K562 (cell line): ENCODE measurements around the gene NUP43. TPM values are rescaled to one million over a fixed set of nuclear protein-coding genes. Genes with fewer than 3 reads are reported as not detected.

ENCODE experiments used
- ATAC-seq: fragments of 200-7000 bp; cut with Tn5 transposase; 3 replicates; pipeline ENCODE4 v1.9.1; 2020; ENCODE audit warnings: moderate library complexity
- BruUV-seq: library from RNA; stranded (reverse); fragments of 400-500 nt; replicated peaks from 2 replicates; lab custom pipeline; 2021; lab: Mats Ljungman, UMichigan
- CTCF ChIA-PET: fragments of 300-600 bp; formaldehyde crosslinking; extraction: SDS; loops from one replicate; lab custom pipeline; 2021; ENCODE audit warnings: low intra/inter-chr PET ratio; lab: Yijun Ruan, JAX
- POLR2A ChIA-PET: fragments of 300-600, 350-650 bp; sonication (Branson Sonifier 250); formaldehyde crosslinking; extraction: SDS; loops from one replicate; lab custom pipeline; 2021; ENCODE audit warnings: antibody characterized with exemption, inconsistent platforms; lab: Yijun Ruan, JAX
- DNase-seq, 4 experiments: peaks; one replicate each; pipeline versions ENCODE4 v3.0.0 to v3.0.0-alpha.2; 2011 to 2018; ENCODE audit warnings: low spot score in 3 of 4, mixed read lengths in 3 of 4; ENCODE audit errors: extremely low read depth in 1 of 4
- FAIRE-seq: peaks from 2 replicates; lab custom pipeline; 2011; peaks lifted over from hg19 to GRCh38; lab: Jason Lieb, UNC
- H2AFZ ChIP-seq: 2 replicates; pipeline ENCODE4 v1.6.0; 2011; ENCODE audit warnings: low read depth, low read length, control low read depth, inconsistent platforms
- H3K27ac ChIP-seq: fragments of 200-600 bp; 3 replicates; pipeline ENCODE4 v1.8.0; 2011; ENCODE audit warnings: low read depth, mild to moderate bottlenecking, control low read depth, inconsistent platforms, low read length, moderate library complexity, mixed read lengths; ENCODE audit errors: extremely low read depth
- H3K27me3 ChIP-seq, 2 experiments: fragments of 300-600 bp in 1 of 2; 2 replicates in 1 of 2; 3 replicates in 1 of 2; pipeline versions ENCODE4 v1.6.0 to v1.8.0; 2011; ENCODE audit warnings: inconsistent platforms in 2 of 2, low read length in 2 of 2, mild to moderate bottlenecking in 1 of 2, mixed read lengths in 1 of 2, moderate library complexity in 1 of 2; ENCODE audit not compliant: control insufficient read depth in 2 of 2, insufficient read depth in 2 of 2
- H3K36me3 ChIP-seq: fragments of 300-600 bp; 3 replicates; pipeline ENCODE4 v1.8.0; 2011; ENCODE audit warnings: mild to moderate bottlenecking, low read length, inconsistent platforms; ENCODE audit not compliant: control insufficient read depth, insufficient read depth
- H3K4me1 ChIP-seq, 2 experiments: fragments of 200-600 bp in 1 of 2; replicated peaks in 1 of 2; 2 replicates in 1 of 2; 3 replicates in 1 of 2; pipeline versions ENCODE4 v1.5.1 to v1.8.0; 2011; ENCODE audit warnings: inconsistent platforms in 2 of 2, low read length in 2 of 2, mild to moderate bottlenecking in 1 of 2, mixed read lengths in 1 of 2, moderate library complexity in 1 of 2; ENCODE audit not compliant: control insufficient read depth in 2 of 2, insufficient read depth in 2 of 2
- H3K4me2 ChIP-seq: 2 replicates; pipeline ENCODE4 v1.6.1; 2011; ENCODE audit warnings: low read length, control low read depth, inconsistent platforms, mixed read lengths; ENCODE audit not compliant: insufficient read depth
- H3K4me3 ChIP-seq: fragments of 200-600 bp; sonication (generic), shearing (Covaris generic); 2 replicates; pipeline ENCODE4 v1.5.1; 2016; ENCODE audit warnings: control low read depth, inconsistent platforms
- H3K79me2 ChIP-seq: fragments of 200-600 bp; 3 replicates; pipeline ENCODE4 v1.8.0; 2011; ENCODE audit warnings: low read length, inconsistent platforms; ENCODE audit not compliant: control insufficient read depth, insufficient read depth
- H3K9ac ChIP-seq, 2 experiments: 2 replicates each; pipeline versions ENCODE4 v1.6.0 to v1.6.1; 2011; ENCODE audit warnings: low read depth in 2 of 2, low read length in 2 of 2, control low read depth in 1 of 2, inconsistent platforms in 1 of 2, mild to moderate bottlenecking in 1 of 2, mixed read lengths in 1 of 2; ENCODE audit not compliant: insufficient read depth in 1 of 2
- H3K9me1 ChIP-seq: one replicate; pipeline ENCODE4 v1.6.0; 2011; ENCODE audit warnings: inconsistent platforms, mild to moderate bottlenecking, low read length, moderate library complexity; ENCODE audit not compliant: control insufficient read depth, insufficient read depth
- H3K9me3 ChIP-seq: replicated peaks from 2 replicates; pipeline ENCODE4 v1.5.1; 2011; ENCODE audit warnings: low read depth, low read length, inconsistent platforms; ENCODE audit not compliant: control insufficient read depth, insufficient read depth
- H4K20me1 ChIP-seq: replicated peaks from 2 replicates; pipeline ENCODE4 v1.6.1; 2011; ENCODE audit warnings: low read length, inconsistent platforms, mixed read lengths; ENCODE audit not compliant: control insufficient read depth, insufficient read depth
- CHCHD3 ChIP-seq: fragments of 250-450 bp; sonication (Bioruptor Pico); IDR thresholded peaks from 2 replicates; pipeline ENCODE4 v2.1.2; 2022; ENCODE audit warnings: mild to moderate bottlenecking
- GABPB1 ChIP-seq: sonication (generic); formaldehyde crosslinking; IDR thresholded peaks from 2 replicates; pipeline ENCODE4 v1.8.0; 2022; ENCODE audit warnings: mild to moderate bottlenecking, missing genetic modification reagents
- MXI1 ChIP-seq: IDR thresholded peaks from 2 replicates; pipeline ENCODE4 v1.6.1; 2011; ENCODE audit warnings: low read depth, mild to moderate bottlenecking, improper control_type of control experiment, low read length
- NKRF ChIP-seq: fragments of 450-650 bp; IDR thresholded peaks from 2 replicates; pipeline ENCODE4 v1.6.1; 2016; ENCODE audit warnings: borderline replicate concordance
- NRF1 ChIP-seq, 2 experiments: fragments of 450-650 bp; IDR thresholded peaks in 1 of 2; conservative IDR thresholded peaks in 1 of 2; 2 replicates each; pipeline ENCODE4 v1.6.1; 2014; ENCODE audit warnings: mild to moderate bottlenecking in 2 of 2
- NUFIP1 ChIP-seq: fragments of 450-650 bp; IDR thresholded peaks from 2 replicates; pipeline ENCODE4 v1.6.1; 2018; ENCODE audit not compliant: partially characterized antibody
- SETDB1 ChIP-seq: IDR thresholded peaks from one replicate; pipeline ENCODE4 v1.6.1; 2012; ENCODE audit warnings: low read length, control low read depth, inconsistent platforms
- TOE1 ChIP-seq, 2 experiments: fragments of 450-650 bp in 1 of 2; sonication (generic) in 1 of 2; formaldehyde crosslinking in 1 of 2; IDR thresholded peaks; 2 replicates each; pipeline versions ENCODE4 v1.7.1 to v1.8.0; 2016 to 2022; ENCODE audit warnings: borderline replicate concordance in 2 of 2, mild to moderate bottlenecking in 2 of 2, antibody characterized with exemption in 1 of 2, inconsistent platforms in 1 of 2, low read depth in 1 of 2, missing genetic modification reagents in 1 of 2, moderate library complexity in 1 of 2
- U2AF1 ChIP-seq: fragments of 200-400 bp; formaldehyde crosslinking; optimal IDR thresholded peaks from 2 replicates; pipeline ENCODE3; 2017; ENCODE audit warnings: mild to moderate bottlenecking, low read depth, low read length, moderate library complexity
- YY1 ChIP-seq, 3 experiments: IDR thresholded peaks; 2 replicates each; pipeline ENCODE4 v1.6.1; 2011; ENCODE audit warnings: low read length in 2 of 3, mild to moderate bottlenecking in 2 of 3, moderate library complexity in 2 of 3, borderline replicate concordance in 1 of 3, control low read depth in 1 of 3, low read depth in 1 of 3; ENCODE audit not compliant: insufficient read depth in 3 of 3, insufficient replicate concordance in 2 of 3, control insufficient read depth in 1 of 3, insufficient read length in 1 of 3; ENCODE audit errors: extremely low read depth in 1 of 3
- ZBTB1 ChIP-seq: sonication (generic); formaldehyde crosslinking; IDR thresholded peaks from 2 replicates; pipeline ENCODE4 v1.8.1; 2023; ENCODE audit warnings: missing genetic modification reagents, low read depth, mild to moderate bottlenecking, borderline replicate concordance
- ZBTB34 ChIP-seq: fragments of 250-450 bp; sonication (Bioruptor Pico); IDR thresholded peaks from 2 replicates; pipeline ENCODE4 v1.8.0; 2021; ENCODE audit warnings: mild to moderate bottlenecking, moderate library complexity
- ZFX ChIP-seq: sonication (generic); formaldehyde crosslinking; IDR thresholded peaks from 2 replicates; pipeline ENCODE4 v1.8.0; 2022; ENCODE audit warnings: mild to moderate bottlenecking, missing genetic modification reagents, moderate library complexity
- ZNF408 ChIP-seq: fragments of 250-450 bp; sonication (Bioruptor Pico); IDR thresholded peaks from 2 replicates; pipeline ENCODE4 v1.4.0; 2020; ENCODE audit warnings: low read depth, mild to moderate bottlenecking, moderate library complexity
- WGBS: fragments of 100-300 bp; shearing (Covaris generic); methylation state at CpG from one replicate; pipeline ENCODE4 v1.1.6; 2016; ENCODE audit warnings: low coverage, mixed read lengths; ENCODE audit not compliant: insufficient coverage; ENCODE audit errors: missing lambda C conversion rate; 5-methylcytosine and 5-hydroxymethylcytosine counted together
- in situ Hi-C: fragments of 300-500 bp; cut with MboI; formaldehyde crosslinking; loops from 4 replicates; pipeline ENCODE4 v1.15.0; 2018; ENCODE audit warnings: inconsistent platforms, mixed read lengths
- intact Hi-C: fragments of 100-400 bp; cut with micrococcal nuclease; formaldehyde crosslinking; loops from 2 replicates; pipeline ENCODE4 v1.14.2; 2022
- polyA plus RNA-seq, 8 experiments: library from polyadenylated mRNA; depleted of rRNA in 4 of 8; stranded (reverse) in 5 of 8; unstranded in 3 of 8; fragments of >200 nt; fragmentation: Nextera tagmentation in 2 of 8; fragmentation: Illumina TruSeq in 1 of 8; extraction: Ambion mirVana in 2 of 8; extraction: Trizol in 1 of 8; gene quantifications; 2 replicates each; pipeline versions ENCODE4 v1.2.1 to v1.2.3, GENCODE V29; 2011 to 2014; ENCODE audit warnings: inconsistent platforms in 1 of 8, missing spikeins in 1 of 8
- total RNA-seq, 7 experiments: library from RNA; depleted of rRNA in 6 of 7; stranded (reverse); fragments of >200 nt in 6 of 7; fragmentation: Illumina TruSeq in 2 of 7; extraction: Trizol in 2 of 7; gene quantifications; 2 replicates each; pipeline versions ENCODE4 v1.2.1 to v1.2.3, GENCODE V29; 2011 to 2021; ENCODE audit warnings: low replicate concordance in 1 of 7

Gene NUP43
- total and polyA plus RNA-seq, 9 of the 15 experiments (the other 6 are each of a cell fraction or from before 2014, with no cell fraction given) = 28.9 to 136 (median 67.4) TPM

DNA sequence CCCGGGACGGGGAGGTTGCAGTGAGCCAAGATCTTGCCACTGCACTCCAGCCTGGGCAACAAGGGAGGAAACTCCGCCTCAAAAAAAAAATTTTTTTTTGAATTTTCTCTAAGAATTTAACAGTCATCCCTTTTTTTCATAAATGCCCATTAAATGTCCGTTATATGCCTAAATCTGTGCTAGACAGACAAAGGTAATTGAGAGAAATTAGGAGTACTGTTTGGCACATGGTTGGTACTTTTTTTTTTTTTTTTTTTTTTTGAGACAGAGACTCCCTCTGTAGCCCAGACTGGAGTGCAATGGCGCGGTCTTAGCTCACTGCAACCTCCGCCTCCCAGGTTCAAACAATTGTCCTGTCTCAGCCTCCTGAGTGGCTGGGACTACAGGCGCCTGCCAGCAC is 4.9 kb upstream of the NUP43 start (continued):
- peak in 1 of 3 experiments; percentile 45 for TF ChIP-seq YY1 (IDR thresholded peaks at IDR 0.05; ENCODE audit: borderline replicate concordance in 1 of 3, control insufficient read depth in 1 of 3, extremely low read depth in 1 of 3, insufficient read depth in 3 of 3, insufficient read length in 1 of 3, insufficient replicate concordance in 2 of 3, low read depth in 1 of 3, low read length in 2 of 3)
- no peak for TF ChIP-seq SETDB1
- TF ChIP-seq NUFIP1 = no peak
- peak; percentile 13; the same call in 1 of the 2 replicates for TF ChIP-seq TOE1 (IDR thresholded peaks at IDR 0.05; ENCODE audit: borderline replicate concordance)
- no peak for TF ChIP-seq TOE1 (CRISPR knock-in tag; IDR thresholded peaks at IDR 0.05; ENCODE audit: borderline replicate concordance, low read depth)
- no peak for TF ChIP-seq CHCHD3 (CRISPR knock-in tag)

DNA sequence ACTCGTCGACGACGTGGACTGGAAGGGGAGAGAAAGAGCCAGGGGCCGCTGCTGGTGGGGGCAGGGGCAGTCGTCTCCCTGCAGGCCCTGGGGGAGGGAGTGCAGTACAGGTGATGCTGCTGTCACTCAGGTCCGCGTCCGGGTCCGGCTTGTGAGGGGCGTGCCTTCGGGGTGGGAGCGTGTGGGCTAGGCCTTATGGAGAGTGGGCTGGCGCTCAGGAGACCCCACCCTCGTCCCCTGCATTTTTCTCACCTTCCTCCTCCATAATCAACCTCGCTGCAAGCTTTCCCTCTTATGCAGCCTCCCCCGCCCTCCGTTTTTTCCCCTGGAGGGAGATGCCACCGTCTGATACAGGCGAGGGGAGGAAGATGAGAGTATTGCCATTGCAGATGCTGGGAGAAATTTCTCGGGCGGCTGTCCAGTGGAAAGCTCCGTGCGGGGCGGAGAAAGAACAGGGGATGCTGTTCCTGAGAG is 3.8 kb upstream of the NUP43 start:
- no peaks in the 10 kb centered on the region for H3K27me3 ChIP-seq
- CTCF ChIA-PET = interaction anchor here (1.1 kb wide), 1 partner anchor 27 kb away, joined by 4 read pairs; no protein-coding TSS in a partner anchor
- H3K4me2 ChIP-seq = peak overlapping the region; percentile 94
- no peaks in the 10 kb centered on the region for H3K9me1 ChIP-seq
- peak overlapping the region; percentile 97 for H3K4me3 ChIP-seq
- peak; percentile 66 for ATAC-seq
- under 1% methylated on average over 24 of the region's 25 CpGs for WGBS
- peak; percentile 78 to 92 (median 82) for DNase-seq
- BruUV-seq = no TSS peak
- H3K36me3 ChIP-seq = peaks cover 33% of the 10 kb centered on the region; the same call in 2 of the 3 replicates
- POLR2A ChIA-PET = interaction anchor here (0.6 to 2.8 kb wide), 16 partner anchors 9 to 486 kb away, joined by 3 to 13 read pairs (median 3); partner anchors contain the start of genes KATNA1, LATS1 and PPIL4
- H2AFZ ChIP-seq = peak overlapping the region; percentile 93
- in situ Hi-C loops = no loop called here
- H3K79me2 ChIP-seq = peaks cover 75% of the 10 kb centered on the region
- peaks cover 32 to 33% of the 10 kb centered on the region in 2 experiments for H3K4me1 ChIP-seq
- H3K9ac ChIP-seq = peak overlapping the region; percentile 96 to 99
- 0 out of 2 replicates have a peak, but pooled peaks cover 2% of the 10 kb centered on the region for H3K9me3 ChIP-seq
- peak; percentile 42 for FAIRE-seq
- intact Hi-C loops = loop anchor here (5.0 kb wide), 1 partner anchor 33 kb away; the partner anchor contains the start of gene LATS1
- peaks cover 13% of the 10 kb centered on the region; the same call in 1 of the 2 replicates for H4K20me1 ChIP-seq
- H3K27ac ChIP-seq = peak overlapping the region; percentile 96
- TF ChIP-seq U2AF1 (no peak), MXI1 (no peak; the same call in 1 of the 2 replicates), ZBTB1 (CRISPR knock-in tag) (peak; percentile 65; the same call in 1 of the 2 replicates), ZBTB34 (no peak), ZNF408 (CRISPR knock-in tag) (no peak), NRF1 (conservative IDR thresholded peaks at IDR 0.05 in 1 of 2, IDR thresholded peaks at IDR 0.05 in 1 of 2) (no peak), NKRF (no peak; the same call in 1 of the 2 replicates), ZFX (CRISPR knock-in tag) (0 out of 2 replicates have a peak, but pooled peaks have one; percentile 54), GABPB1 (CRISPR knock-in tag) (peak; percentile 62)
